ENCODE data around the gene CYP24A1. TPM values are rescaled to one million over a fixed set of nuclear protein-coding genes. Genes with fewer than 3 reads are reported as not detected.

CYP24A1 gene
- total RNA-seq, 4 donors from 2014 or later = 0.69 TPM; not detected in 3

DNA sequence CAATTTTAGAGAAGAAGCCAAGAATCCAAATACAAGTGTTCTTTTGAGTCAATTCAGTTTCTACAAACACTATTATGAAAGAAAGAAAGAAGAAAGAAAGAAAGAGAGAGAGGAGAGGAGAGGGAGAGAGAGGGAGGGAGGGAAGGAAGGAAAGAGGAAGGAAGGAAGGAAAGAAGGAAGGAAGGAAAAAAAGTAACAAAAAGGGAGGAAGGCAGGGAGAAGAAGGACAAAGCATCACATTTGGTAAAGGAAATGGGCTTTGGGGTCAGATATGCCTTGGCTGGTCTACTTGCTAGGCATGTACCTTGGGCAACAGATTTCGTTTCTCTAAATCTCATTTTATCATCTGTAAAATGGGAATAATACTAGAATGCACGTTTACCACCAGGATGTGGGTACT is 54.0 kb downstream of the CYP24A1 start:
- TF ChIP-seq EP300 (IDR thresholded peaks at IDR 0.05) = no peak
- TF ChIP-seq, protein P1, sequence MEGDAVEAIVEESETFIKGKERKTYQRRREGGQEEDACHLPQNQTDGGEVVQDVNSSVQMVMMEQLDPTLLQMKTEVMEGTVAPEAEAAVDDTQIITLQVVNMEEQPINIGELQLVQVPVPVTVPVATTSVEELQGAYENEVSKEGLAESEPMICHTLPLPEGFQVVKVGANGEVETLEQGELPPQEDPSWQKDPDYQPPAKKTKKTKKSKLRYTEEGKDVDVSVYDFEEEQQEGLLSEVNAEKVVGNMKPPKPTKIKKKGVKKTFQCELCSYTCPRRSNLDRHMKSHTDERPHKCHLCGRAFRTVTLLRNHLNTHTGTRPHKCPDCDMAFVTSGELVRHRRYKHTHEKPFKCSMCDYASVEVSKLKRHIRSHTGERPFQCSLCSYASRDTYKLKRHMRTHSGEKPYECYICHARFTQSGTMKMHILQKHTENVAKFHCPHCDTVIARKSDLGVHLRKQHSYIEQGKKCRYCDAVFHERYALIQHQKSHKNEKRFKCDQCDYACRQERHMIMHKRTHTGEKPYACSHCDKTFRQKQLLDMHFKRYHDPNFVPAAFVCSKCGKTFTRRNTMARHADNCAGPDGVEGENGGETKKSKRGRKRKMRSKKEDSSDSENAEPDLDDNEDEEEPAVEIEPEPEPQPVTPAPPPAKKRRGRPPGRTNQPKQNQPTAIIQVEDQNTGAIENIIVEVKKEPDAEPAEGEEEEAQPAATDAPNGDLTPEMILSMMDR (IDR thresholded peaks at IDR 0.05) = no peak
- ATAC-seq = no peak
- Histone ChIP-seq H3K27ac (no peak overlapping the region), H3K9me3 (no peaks in the 10 kb centered on the region), H3K4me3 (no peak overlapping the region), H3K27me3 (no peaks in the 10 kb centered on the region), H3K36me3 (no peaks in the 10 kb centered on the region), H3K4me1 (no peaks in the 10 kb centered on the region)
- 61 to 63% methylated on average over 2 of the region's 2 CpGs for WGBS, 2 donors (ENCODE audit: low coverage in 1 of 2)

- H3K36me3 ChIP-seq = no peaks in the 10 kb centered on the region
- 76 to 85% methylated on average over 9 of the region's 9 CpGs for WGBS, 2 donors (ENCODE audit: low coverage in 1 of 2)
- H3K9me3 ChIP-seq = no peaks in the 10 kb centered on the region
- no peak overlapping the region for H3K4me3 ChIP-seq
- TF ChIP-seq, protein P1 (IDR thresholded peaks at IDR 0.05) = no peak
- H3K27me3 ChIP-seq = no peaks in the 10 kb centered on the region
- no peak for ATAC-seq
- no peak overlapping the region for H3K27ac ChIP-seq
- H3K4me1 ChIP-seq = no peaks in the 10 kb centered on the region
Measured at GRCh38 chr20:54118220-54119001, 55.4 kb downstream of the CYP24A1 start.

DNA sequence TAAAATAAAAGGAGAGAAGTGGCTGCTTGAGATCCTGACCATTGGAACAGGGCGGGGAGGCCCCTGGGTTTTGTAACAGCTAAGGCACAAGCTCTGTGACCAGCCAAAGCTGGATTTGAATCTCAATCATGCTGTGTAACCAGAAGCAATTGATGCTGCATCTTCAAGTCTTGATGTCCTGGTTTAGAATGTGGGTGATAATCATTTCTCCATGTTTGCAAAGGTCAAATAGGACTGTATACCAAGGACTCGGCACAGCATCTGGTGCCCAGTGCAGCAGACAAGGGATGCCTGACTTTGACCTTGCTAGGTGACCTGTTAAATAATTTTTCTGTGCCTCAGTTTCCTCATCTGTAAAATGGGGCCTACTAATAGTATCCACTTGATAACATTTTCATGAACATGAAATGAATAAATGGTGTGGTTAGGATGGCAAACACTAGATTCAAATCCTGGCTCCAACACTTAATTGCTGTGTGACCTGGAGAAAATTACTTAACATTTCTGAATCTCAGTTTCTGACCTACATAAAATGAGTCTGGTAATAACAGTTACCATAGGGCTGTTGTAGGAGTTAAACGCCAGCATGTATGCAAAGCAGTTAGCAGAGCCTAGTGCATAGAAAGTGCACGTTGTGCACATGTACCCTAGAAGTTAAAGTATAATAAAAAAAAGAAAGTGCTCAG is 57.1 kb downstream of the CYP24A1 start:
- ATAC-seq = no peak
- H3K4me3 ChIP-seq = no peak overlapping the region
- WGBS, 2 donors (ENCODE audit: low coverage in 1 of 2) = 88 to 92% methylated on average over 2 to 3 of the region's 4 CpGs
- TF ChIP-seq POLR2AphosphoS5 (IDR thresholded peaks at IDR 0.05) (no peak), EP300 (IDR thresholded peaks at IDR 0.05) (no peak), POLR2A (IDR thresholded peaks at IDR 0.05) (no peak)
- TF ChIP-seq, protein P1 (IDR thresholded peaks at IDR 0.05) = no peak
- peaks cover 6% of the 10 kb centered on the region for H3K27me3 ChIP-seq
- H3K27ac ChIP-seq = no peak overlapping the region
- no peaks in the 10 kb centered on the region for H3K36me3 ChIP-seq
- no peaks in the 10 kb centered on the region for H3K4me1 ChIP-seq
- H3K9me3 ChIP-seq = no peaks in the 10 kb centered on the region

- no peak overlapping the region for H3K4me3 ChIP-seq
- H3K9me3 ChIP-seq = no peaks in the 10 kb centered on the region
- ATAC-seq = peak; percentile 39
- WGBS, 2 donors (ENCODE audit: low coverage in 1 of 2) = 55 to 79% methylated on average over 5 to 6 of the region's 15 CpGs
- peak overlapping the region in 1 of 4 donors; percentile 11 for H3K27ac ChIP-seq
- TF ChIP-seq EP300 (IDR thresholded peaks at IDR 0.05) (no peak), POLR2AphosphoS5 (IDR thresholded peaks at IDR 0.05) (no peak), POLR2A (IDR thresholded peaks at IDR 0.05) (no peak)
- TF ChIP-seq, protein P1 (IDR thresholded peaks at IDR 0.05) = no peak
- H3K4me1 ChIP-seq = no peaks in the 10 kb centered on the region
- H3K27me3 ChIP-seq = peaks cover 6% of the 10 kb centered on the region
- no peaks in the 10 kb centered on the region for H3K36me3 ChIP-seq
Measured at GRCh38 chr20:54115172-54115854, 58.5 kb downstream of the CYP24A1 start.

Measured in gastroesophageal sphincter (tissue), 4 donors.